OCI-LY7 (cell line): ENCODE results near the gene TUBGCP6.
A peak's percentile ranks its signal among the peaks of the same experiment; 100 is the strongest.

ENCODE experiments used
- CTCF ChIP-seq: fragments of 200-600 bp; sonication (generic); conservative IDR thresholded peaks from 2 replicates; pipeline ENCODE4 v1.5.1; 2014; ENCODE audit warnings: mild to moderate bottlenecking, antibody characterized with exemption, low read length, moderate library complexity, mixed read lengths
- EZH2phosphoT487 ChIP-seq: fragments of 200-600 bp; sonication (generic); IDR thresholded peaks from 2 replicates; pipeline ENCODE4 v1.6.1; 2018; ENCODE audit warnings: low read depth, borderline replicate concordance, mild to moderate bottlenecking, mixed run types, antibody characterized with exemption, low read length, moderate library complexity, mixed read lengths

DNA sequence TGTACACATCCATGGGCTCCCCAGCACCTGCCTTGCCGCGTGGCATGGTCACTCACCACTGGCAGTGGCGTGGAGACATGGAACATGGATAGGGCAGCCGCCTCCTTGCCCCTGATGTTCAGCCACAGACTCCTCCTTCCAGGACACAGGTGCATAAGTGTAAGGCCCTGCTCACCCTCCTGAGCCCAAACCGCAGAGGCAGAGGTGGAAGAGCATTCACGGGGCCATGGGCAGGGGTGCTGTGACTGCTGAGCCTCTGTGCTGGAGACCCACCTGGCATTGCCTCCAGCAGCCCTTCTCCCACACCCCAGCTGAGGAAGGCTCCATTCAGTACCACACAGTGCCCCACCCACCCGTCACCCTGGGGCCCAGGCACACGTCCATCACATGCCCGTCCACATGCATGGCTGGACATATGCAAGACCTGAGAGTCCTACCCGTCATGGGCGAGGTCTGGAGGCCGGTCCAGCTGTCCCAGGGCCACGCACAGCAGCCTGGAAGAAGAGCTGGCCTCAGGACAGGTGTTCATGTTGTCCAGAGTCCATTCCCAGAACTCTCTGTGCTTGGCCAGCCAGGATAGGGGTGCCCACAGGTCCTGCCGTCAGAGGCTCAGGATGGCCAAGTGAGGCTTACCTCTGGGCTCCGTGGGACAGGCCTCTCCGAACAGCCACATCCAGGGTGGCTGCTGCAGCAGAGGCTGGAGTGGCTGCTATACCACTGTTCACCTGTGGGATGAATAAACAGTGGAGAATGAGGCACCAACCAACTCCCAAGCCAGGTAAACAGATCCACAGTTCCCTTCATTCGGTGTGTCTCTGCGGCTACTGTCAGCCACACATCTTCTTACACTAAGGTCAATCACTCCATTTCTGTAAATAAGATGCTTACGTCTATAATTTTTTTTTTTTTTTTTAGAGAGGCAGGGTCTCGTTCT, 1.7 kb upstream of the TUBGCP6 start:
- TF ChIP-seq CTCF (peak; percentile 37; the same call in 1 of the 2 replicates), EZH2phosphoT487 (no peak)
